K562 (cell line): ENCODE data around the gene CFAP206. TPM values are rescaled to one million over a fixed set of nuclear protein-coding genes. Genes with fewer than 3 reads are reported as not detected.

Experiments used
- ATAC-seq: fragments of 200-7000 bp; cut with Tn5 transposase; 3 replicates; pipeline ENCODE4 v1.9.1; 2020; ENCODE audit warnings: moderate library complexity
- BruUV-seq: library from RNA; stranded (reverse); fragments of 400-500 nt; replicated peaks from 2 replicates; lab custom pipeline; 2021; lab: Mats Ljungman, UMichigan
- CTCF ChIA-PET: fragments of 300-600 bp; formaldehyde crosslinking; extraction: SDS; loops from one replicate; lab custom pipeline; 2021; ENCODE audit warnings: low intra/inter-chr PET ratio; lab: Yijun Ruan, JAX
- POLR2A ChIA-PET: fragments of 300-600, 350-650 bp; sonication (Branson Sonifier 250); formaldehyde crosslinking; extraction: SDS; loops from one replicate; lab custom pipeline; 2021; ENCODE audit warnings: antibody characterized with exemption, inconsistent platforms; lab: Yijun Ruan, JAX
- DNase-seq, 4 experiments: peaks; one replicate each; pipeline versions ENCODE4 v3.0.0 to v3.0.0-alpha.2; 2011 to 2018; ENCODE audit warnings: low spot score in 3 of 4, mixed read lengths in 3 of 4; ENCODE audit errors: extremely low read depth in 1 of 4
- FAIRE-seq: peaks from 2 replicates; lab custom pipeline; 2011; peaks lifted over from hg19 to GRCh38; lab: Jason Lieb, UNC
- H2AFZ ChIP-seq: 2 replicates; pipeline ENCODE4 v1.6.0; 2011; ENCODE audit warnings: low read depth, low read length, control low read depth, inconsistent platforms
- H3K27ac ChIP-seq: fragments of 200-600 bp; 3 replicates; pipeline ENCODE4 v1.8.0; 2011; ENCODE audit warnings: low read depth, mild to moderate bottlenecking, control low read depth, inconsistent platforms, low read length, moderate library complexity, mixed read lengths; ENCODE audit errors: extremely low read depth
- H3K27me3 ChIP-seq, 2 experiments: fragments of 300-600 bp in 1 of 2; 2 replicates in 1 of 2; 3 replicates in 1 of 2; pipeline versions ENCODE4 v1.6.0 to v1.8.0; 2011; ENCODE audit warnings: inconsistent platforms in 2 of 2, low read length in 2 of 2, mild to moderate bottlenecking in 1 of 2, mixed read lengths in 1 of 2, moderate library complexity in 1 of 2; ENCODE audit not compliant: control insufficient read depth in 2 of 2, insufficient read depth in 2 of 2
- H3K36me3 ChIP-seq: fragments of 300-600 bp; 3 replicates; pipeline ENCODE4 v1.8.0; 2011; ENCODE audit warnings: mild to moderate bottlenecking, low read length, inconsistent platforms; ENCODE audit not compliant: control insufficient read depth, insufficient read depth
- H3K4me1 ChIP-seq, 2 experiments: fragments of 200-600 bp in 1 of 2; replicated peaks in 1 of 2; 2 replicates in 1 of 2; 3 replicates in 1 of 2; pipeline versions ENCODE4 v1.5.1 to v1.8.0; 2011; ENCODE audit warnings: inconsistent platforms in 2 of 2, low read length in 2 of 2, mild to moderate bottlenecking in 1 of 2, mixed read lengths in 1 of 2, moderate library complexity in 1 of 2; ENCODE audit not compliant: control insufficient read depth in 2 of 2, insufficient read depth in 2 of 2
- H3K4me2 ChIP-seq: 2 replicates; pipeline ENCODE4 v1.6.1; 2011; ENCODE audit warnings: low read length, control low read depth, inconsistent platforms, mixed read lengths; ENCODE audit not compliant: insufficient read depth
- H3K4me3 ChIP-seq: fragments of 200-600 bp; sonication (generic), shearing (Covaris generic); 2 replicates; pipeline ENCODE4 v1.5.1; 2016; ENCODE audit warnings: control low read depth, inconsistent platforms
- H3K79me2 ChIP-seq: fragments of 200-600 bp; 3 replicates; pipeline ENCODE4 v1.8.0; 2011; ENCODE audit warnings: low read length, inconsistent platforms; ENCODE audit not compliant: control insufficient read depth, insufficient read depth
- H3K9ac ChIP-seq, 2 experiments: 2 replicates each; pipeline versions ENCODE4 v1.6.0 to v1.6.1; 2011; ENCODE audit warnings: low read depth in 2 of 2, low read length in 2 of 2, control low read depth in 1 of 2, inconsistent platforms in 1 of 2, mild to moderate bottlenecking in 1 of 2, mixed read lengths in 1 of 2; ENCODE audit not compliant: insufficient read depth in 1 of 2
- H3K9me1 ChIP-seq: one replicate; pipeline ENCODE4 v1.6.0; 2011; ENCODE audit warnings: inconsistent platforms, mild to moderate bottlenecking, low read length, moderate library complexity; ENCODE audit not compliant: control insufficient read depth, insufficient read depth
- H3K9me3 ChIP-seq: replicated peaks from 2 replicates; pipeline ENCODE4 v1.5.1; 2011; ENCODE audit warnings: low read depth, low read length, inconsistent platforms; ENCODE audit not compliant: control insufficient read depth, insufficient read depth
- H4K20me1 ChIP-seq: replicated peaks from 2 replicates; pipeline ENCODE4 v1.6.1; 2011; ENCODE audit warnings: low read length, inconsistent platforms, mixed read lengths; ENCODE audit not compliant: control insufficient read depth, insufficient read depth
- CEBPB ChIP-seq: fragments of 450-650 bp; IDR thresholded peaks from 2 replicates; pipeline ENCODE4 v1.6.1; 2016; ENCODE audit warnings: missing genetic modification characterization, missing compliant biosample characterization
- E2F6 ChIP-seq, 2 experiments: IDR thresholded peaks; 2 replicates each; pipeline ENCODE4 v1.6.1; 2011; ENCODE audit warnings: borderline replicate concordance in 1 of 2, control low read depth in 1 of 2, low read depth in 1 of 2, low read length in 1 of 2, mild to moderate bottlenecking in 1 of 2, mixed read lengths in 1 of 2, moderate library complexity in 1 of 2; ENCODE audit not compliant: insufficient read depth in 1 of 2, insufficient read length in 1 of 2, poor library complexity in 1 of 2, severe bottlenecking in 1 of 2; ENCODE audit errors: extremely low read depth in 1 of 2
- MYC ChIP-seq, 2 experiments: fragments of 250-450 bp in 1 of 2; sonication (Bioruptor Pico) in 1 of 2; IDR thresholded peaks; 2 replicates each; pipeline versions ENCODE4 v1.5.1 to v1.6.1; 2012 to 2021; ENCODE audit warnings: low read depth in 2 of 2, borderline replicate concordance in 1 of 2, improper control_type of control experiment in 1 of 2, low read length in 1 of 2, mild to moderate bottlenecking in 1 of 2, moderate library complexity in 1 of 2
- STAT6 ChIP-seq: sonication (generic); formaldehyde crosslinking; IDR thresholded peaks from 2 replicates; pipeline ENCODE4 v1.8.1; 2023; ENCODE audit warnings: mild to moderate bottlenecking, missing genetic modification reagents
- ZNF134 ChIP-seq: fragments of 250-450 bp; sonication (Bioruptor Pico); conservative IDR thresholded peaks from 2 replicates; pipeline ENCODE4 v1.4.0; 2020
- WGBS: fragments of 100-300 bp; shearing (Covaris generic); methylation state at CpG from one replicate; pipeline ENCODE4 v1.1.6; 2016; ENCODE audit warnings: low coverage, mixed read lengths; ENCODE audit not compliant: insufficient coverage; ENCODE audit errors: missing lambda C conversion rate; 5-methylcytosine and 5-hydroxymethylcytosine counted together
- in situ Hi-C: fragments of 300-500 bp; cut with MboI; formaldehyde crosslinking; loops from 4 replicates; pipeline ENCODE4 v1.15.0; 2018; ENCODE audit warnings: inconsistent platforms, mixed read lengths
- intact Hi-C: fragments of 100-400 bp; cut with micrococcal nuclease; formaldehyde crosslinking; loops from 2 replicates; pipeline ENCODE4 v1.14.2; 2022
- polyA plus RNA-seq, 8 experiments: library from polyadenylated mRNA; depleted of rRNA in 4 of 8; stranded (reverse) in 5 of 8; unstranded in 3 of 8; fragments of >200 nt; fragmentation: Nextera tagmentation in 2 of 8; fragmentation: Illumina TruSeq in 1 of 8; extraction: Ambion mirVana in 2 of 8; extraction: Trizol in 1 of 8; gene quantifications; 2 replicates each; pipeline versions ENCODE4 v1.2.1 to v1.2.3, GENCODE V29; 2011 to 2014; ENCODE audit warnings: inconsistent platforms in 1 of 8, missing spikeins in 1 of 8
- total RNA-seq, 7 experiments: library from RNA; depleted of rRNA in 6 of 7; stranded (reverse); fragments of >200 nt in 6 of 7; fragmentation: Illumina TruSeq in 2 of 7; extraction: Trizol in 2 of 7; gene quantifications; 2 replicates each; pipeline versions ENCODE4 v1.2.1 to v1.2.3, GENCODE V29; 2011 to 2021; ENCODE audit warnings: low replicate concordance in 1 of 7

CFAP206 gene
- total and polyA plus RNA-seq, 9 of the 15 experiments (the other 6 are each of a cell fraction or from before 2014, with no cell fraction given) = 0.06 to 0.33 (median 0.18) TPM; not detected in 2

GRCh38 chr6:87473419-87473903, 65.7 kb downstream of the CFAP206 start (continued):
- TF ChIP-seq E2F6 (IDR thresholded peaks at IDR 0.05; ENCODE audit: borderline replicate concordance in 1 of 2, extremely low read depth in 1 of 2, insufficient read depth in 1 of 2, insufficient read length in 1 of 2, low read depth in 1 of 2, low read length in 1 of 2, poor library complexity in 1 of 2, severe bottlenecking in 1 of 2) (peak in 1 of 2 experiments; percentile 8), MYC (IDR thresholded peaks at IDR 0.05; ENCODE audit: low read depth, low read length) (peak; percentile 48; the same call in 1 of the 2 replicates), MYC (CRISPR knock-in tag; IDR thresholded peaks at IDR 0.05; ENCODE audit: borderline replicate concordance, low read depth) (no peak), STAT6 (CRISPR knock-in tag) (0 out of 2 replicates have a peak, but pooled peaks have one; percentile 12), CEBPB (tag) (peak; percentile 90)

- H3K4me2 ChIP-seq = no peak overlapping the region
- H3K4me3 ChIP-seq = no peak overlapping the region
- CTCF ChIA-PET = no interaction called here
- TF ChIP-seq ZNF134 (no peak), CEBPB (tag) (peak; percentile 67)
- no peak overlapping the region for H2AFZ ChIP-seq
- WGBS = 100% methylated on average over 3 of the region's 3 CpGs
- H3K4me1 ChIP-seq = no peaks in the 10 kb centered on the region
- FAIRE-seq = no peak
- in situ Hi-C loops (no loop called here), intact Hi-C loops (loop anchor here (10.0 kb wide), 1 partner anchor 313 kb away; no protein-coding TSS in a partner anchor)
- DNase-seq = no peak
- no peaks in the 10 kb centered on the region for H3K79me2 ChIP-seq
- H4K20me1 ChIP-seq = no peaks in the 10 kb centered on the region
- no peaks in the 10 kb centered on the region for H3K9me1 ChIP-seq
- no peaks in the 10 kb centered on the region for H3K9me3 ChIP-seq
- ATAC-seq = no peak
- no peak overlapping the region for H3K9ac ChIP-seq
- no peak overlapping the region for H3K27ac ChIP-seq
- POLR2A ChIA-PET = interaction anchor here (0.6 kb wide), 1 partner anchor 29 kb away, joined by 4 read pairs; no protein-coding TSS in a partner anchor
- H3K36me3 ChIP-seq = 0 out of 3 replicates have a peak, but pooled peaks cover 2% of the 10 kb centered on the region
- no TSS peak for BruUV-seq
- no peaks in the 10 kb centered on the region for H3K27me3 ChIP-seq
Measured at GRCh38 chr6:87481931-87482330, 74.2 kb downstream of the CFAP206 start.
